ENCODE results near the gene TOX2.

The TOX2 gene

GRCh38 chr20:44009679-44009992, 95.0 kb downstream of the TOX2 start:
- no peak overlapping the region for H3K4me3 ChIP-seq (ENCODE audit: low read depth, low read length)
- TF ChIP-seq CTCF (IDR thresholded peaks at IDR 0.05; ENCODE audit: low read depth, low read length, missing control alignments): no peak
- no peaks in the 10 kb centered on the region for H3K36me3 ChIP-seq (replicated peaks)
- no peaks in the 10 kb centered on the region for H3K27me3 ChIP-seq (replicated peaks)
- in situ Hi-C loops (cut with HindIII; ENCODE audit: low pct_ligation_motif_present, low sequenced_read_pairs): no loop called here
- H3K27ac ChIP-seq: no peak overlapping the region
- no peak for DNase-seq

DNA sequence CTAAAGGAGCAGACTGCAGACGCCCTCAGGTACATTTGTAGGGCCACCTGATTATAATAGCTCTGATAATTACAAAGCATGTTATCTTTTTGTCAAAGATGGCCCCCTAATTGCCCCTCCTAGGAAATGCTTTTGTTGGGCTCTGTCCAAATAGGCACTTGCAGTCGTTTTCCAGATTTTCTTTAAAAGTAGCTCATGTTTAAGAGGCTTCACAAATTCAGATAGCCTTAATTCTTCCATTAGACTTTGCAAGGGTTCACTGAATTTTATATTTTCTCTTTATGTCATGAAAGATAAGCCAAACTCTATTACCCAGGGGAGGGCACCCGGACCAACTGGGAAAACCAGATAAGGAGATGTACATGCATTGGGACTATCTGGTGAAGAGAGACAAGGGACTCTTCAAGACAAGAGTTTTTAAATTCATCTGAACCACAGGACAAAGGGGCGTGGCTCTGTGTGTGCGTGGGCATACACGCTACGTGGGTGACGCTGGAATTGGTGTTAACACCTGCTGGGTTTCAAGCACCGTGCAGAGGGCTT, 95.6 kb downstream of the TOX2 start:
- no peaks in the 10 kb centered on the region for H3K36me3 ChIP-seq (replicated peaks)
- H3K27ac ChIP-seq: no peak overlapping the region
- TF ChIP-seq CTCF (IDR thresholded peaks at IDR 0.05; ENCODE audit: low read depth, low read length, missing control alignments): no peak
- no peaks in the 10 kb centered on the region for H3K27me3 ChIP-seq (replicated peaks)
- no peak for DNase-seq
- H3K4me3 ChIP-seq (ENCODE audit: low read depth, low read length): no peak overlapping the region
- in situ Hi-C loops (cut with HindIII; ENCODE audit: low pct_ligation_motif_present, low sequenced_read_pairs): no loop called here

DNA sequence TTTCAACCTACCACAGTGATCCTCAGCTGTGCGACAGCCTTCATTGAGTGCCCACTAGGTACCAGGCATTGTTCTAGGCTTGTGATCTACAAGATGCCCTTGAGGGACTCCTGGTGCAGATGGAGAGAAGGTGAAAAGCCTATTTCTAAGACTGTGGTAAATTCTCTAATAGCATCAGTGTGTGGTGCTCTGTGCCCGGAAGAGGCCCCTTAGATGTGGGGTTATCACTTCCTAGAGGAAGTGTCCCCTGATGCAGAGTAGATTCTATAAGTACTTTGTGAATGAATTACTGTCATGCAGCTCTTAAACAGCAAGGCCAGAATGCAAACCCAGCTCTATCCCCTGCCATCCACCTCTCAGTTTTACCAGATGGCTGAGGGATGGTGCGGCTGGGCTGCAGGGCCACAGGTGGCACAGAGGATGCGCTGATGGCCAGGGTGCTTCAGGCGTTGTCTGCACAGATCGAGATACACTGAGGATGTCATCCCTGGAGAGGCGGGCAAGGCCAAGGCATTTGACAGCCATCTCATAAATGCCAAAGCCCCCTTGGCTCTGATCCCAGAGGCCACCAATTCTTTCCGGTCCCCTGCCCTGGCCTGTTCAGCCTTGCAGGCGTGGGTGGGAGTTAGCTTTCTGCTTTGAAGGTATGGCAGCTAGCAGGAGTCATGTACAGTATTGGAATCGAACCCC, 96.7 kb downstream of the TOX2 start:
- Histone ChIP-seq H3K27ac (no peak overlapping the region), H3K27me3 (replicated peaks) (no peaks in the 10 kb centered on the region), H3K36me3 (replicated peaks) (no peaks in the 10 kb centered on the region), H3K4me3 (ENCODE audit: low read depth, low read length) (no peak overlapping the region)
- in situ Hi-C loops (cut with HindIII; ENCODE audit: low pct_ligation_motif_present, low sequenced_read_pairs): no loop called here
- no peak for DNase-seq
- TF ChIP-seq CTCF (IDR thresholded peaks at IDR 0.05; ENCODE audit: low read depth, low read length, missing control alignments): no peak

DNA sequence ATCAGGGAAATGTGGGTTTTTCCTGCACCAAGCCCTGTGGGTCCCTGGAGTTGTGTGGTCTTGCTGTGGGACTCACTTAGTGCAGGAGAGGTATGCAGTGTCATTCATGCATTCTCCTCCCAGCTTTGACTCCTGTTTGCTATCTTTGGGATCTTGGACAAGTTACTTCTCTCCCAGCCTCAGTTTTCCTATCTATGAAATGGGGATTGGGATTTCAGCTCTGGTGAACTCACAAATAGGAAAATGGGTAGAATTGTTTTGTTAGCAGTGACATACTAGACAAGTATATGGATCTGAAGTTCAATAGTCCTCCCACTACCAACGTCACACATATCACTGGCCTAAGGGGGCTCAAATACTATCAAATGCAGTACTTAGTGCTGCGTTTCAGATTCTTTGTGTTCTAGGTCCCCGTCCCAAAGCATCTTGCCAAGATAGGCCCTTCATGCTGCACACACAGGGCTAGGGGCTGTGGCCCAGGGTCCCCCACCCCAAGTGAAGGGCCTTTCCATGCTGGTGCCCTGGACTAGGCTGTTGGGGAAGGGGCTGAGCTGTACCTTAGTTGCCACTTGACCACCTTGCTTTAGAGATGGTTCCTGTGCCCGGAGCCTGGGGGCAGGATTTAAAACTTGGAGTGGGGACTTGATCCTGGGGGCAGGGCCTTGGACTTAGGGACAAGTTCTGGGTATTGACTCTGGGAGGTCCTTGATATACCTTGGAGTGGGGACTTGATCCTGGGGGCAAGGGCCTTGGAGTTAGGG, 98.0 kb downstream of the TOX2 start:
- no peak for DNase-seq
- H3K27ac ChIP-seq: no peak overlapping the region

GRCh38 chr20:44014807-44015732, 100.4 kb downstream of the TOX2 start:
- Histone ChIP-seq H3K36me3 (replicated peaks) (no peaks in the 10 kb centered on the region), H3K4me3 (ENCODE audit: low read depth, low read length) (no peak overlapping the region), H3K27ac (no peak overlapping the region), H3K27me3 (replicated peaks) (no peaks in the 10 kb centered on the region)
- no peak for DNase-seq
- no peak for TF ChIP-seq CTCF (IDR thresholded peaks at IDR 0.05; ENCODE audit: low read depth, low read length, missing control alignments)
- in situ Hi-C loops (cut with HindIII; ENCODE audit: low pct_ligation_motif_present, low sequenced_read_pairs): no loop called here

More for the DNA sequence above, 98.0 kb downstream of the TOX2 start:
- Histone ChIP-seq H3K27me3 (replicated peaks) (no peaks in the 10 kb centered on the region), H3K36me3 (replicated peaks) (no peaks in the 10 kb centered on the region), H3K4me3 (ENCODE audit: low read depth, low read length) (no peak overlapping the region)
- TF ChIP-seq CTCF (IDR thresholded peaks at IDR 0.05; ENCODE audit: low read depth, low read length, missing control alignments): no peak
- in situ Hi-C loops (cut with HindIII; ENCODE audit: low pct_ligation_motif_present, low sequenced_read_pairs): no loop called here
